ENCODE results near the gene CAMKK1. TPM values are rescaled to one million over a fixed set of nuclear protein-coding genes. Genes with fewer than 3 reads are reported as not detected.
"Not testable (repeated sequence)": the region's sequence is repeated elsewhere in the genome, so short reads cannot be mapped to it uniquely, and the experiment has no call there.

The CAMKK1 gene
- total RNA-seq, 1 donor from 2014 or later, result 7.8 TPM

- no peak for TF ChIP-seq CTCF (IDR thresholded peaks at IDR 0.05; ENCODE audit: insufficient read depth, low read length, poor library complexity, severe bottlenecking)
- Histone ChIP-seq H3K27me3 (ENCODE audit: control insufficient read depth, insufficient read depth, low read length) (no peaks in the 10 kb centered on the region), H3K4me3 (ENCODE audit: low read depth, low read length) (no peak overlapping the region), H3K36me3 (ENCODE audit: control insufficient read depth, insufficient read depth, low read length) (no peaks in the 10 kb centered on the region)
- no peak for DNase-seq (ENCODE audit: low read depth)
These were observed 35.4 kb downstream of the CAMKK1 start for GRCh38 chr17:3857261-3858105.

GRCh38 chr17:3854204-3854603 lies 38.6 kb downstream of the CAMKK1 start:
- H3K27me3 ChIP-seq (ENCODE audit: control insufficient read depth, insufficient read depth, low read length); H3K36me3 ChIP-seq (ENCODE audit: control insufficient read depth, insufficient read depth, low read length); H3K4me3 ChIP-seq (ENCODE audit: low read depth, low read length); DNase-seq (ENCODE audit: low read depth): not testable (repeated sequence)

- H3K36me3 ChIP-seq (ENCODE audit: control insufficient read depth, insufficient read depth, low read length), result no peaks in the 10 kb centered on the region
- H3K4me3 ChIP-seq (ENCODE audit: low read depth, low read length), result no peak overlapping the region
- H3K27me3 ChIP-seq (ENCODE audit: control insufficient read depth, insufficient read depth, low read length), result peaks cover 3% of the 10 kb centered on the region
- no peak for TF ChIP-seq CTCF (IDR thresholded peaks at IDR 0.05; ENCODE audit: insufficient read depth, low read length, poor library complexity, severe bottlenecking)
- DNase-seq (ENCODE audit: low read depth), result no peak
These were observed 40.3 kb downstream of the CAMKK1 start for GRCh38 chr17:3852561-3852960.

GRCh38 chr17:3851461-3852100 lies 41.3 kb downstream of the CAMKK1 start:
- no peak for DNase-seq (ENCODE audit: low read depth)
- no peak for TF ChIP-seq CTCF (IDR thresholded peaks at IDR 0.05; ENCODE audit: insufficient read depth, low read length, poor library complexity, severe bottlenecking)
- Histone ChIP-seq H3K4me3 (ENCODE audit: low read depth, low read length) (no peak overlapping the region), H3K36me3 (ENCODE audit: control insufficient read depth, insufficient read depth, low read length) (no peaks in the 10 kb centered on the region), H3K27me3 (ENCODE audit: control insufficient read depth, insufficient read depth, low read length) (peaks cover 3% of the 10 kb centered on the region)

GRCh38 chr17:3848229-3848835 lies 44.5 kb downstream of the CAMKK1 start:
- no peak overlapping the region for H3K4me3 ChIP-seq (ENCODE audit: low read depth, low read length)
- peaks cover 3% of the 10 kb centered on the region for H3K27me3 ChIP-seq (ENCODE audit: control insufficient read depth, insufficient read depth, low read length)
- no peak for DNase-seq (ENCODE audit: low read depth)
- TF ChIP-seq CTCF (IDR thresholded peaks at IDR 0.05; ENCODE audit: insufficient read depth, low read length, poor library complexity, severe bottlenecking), result no peak
- H3K36me3 ChIP-seq (ENCODE audit: control insufficient read depth, insufficient read depth, low read length), result no peaks in the 10 kb centered on the region

- peaks cover 3% of the 10 kb centered on the region for H3K27me3 ChIP-seq (ENCODE audit: control insufficient read depth, insufficient read depth, low read length)
- TF ChIP-seq CTCF (IDR thresholded peaks at IDR 0.05; ENCODE audit: insufficient read depth, low read length, poor library complexity, severe bottlenecking), result no peak
- no peak for DNase-seq (ENCODE audit: low read depth)
- H3K36me3 ChIP-seq (ENCODE audit: control insufficient read depth, insufficient read depth, low read length), result no peaks in the 10 kb centered on the region
- H3K4me3 ChIP-seq (ENCODE audit: low read depth, low read length), result no peak overlapping the region
These were observed 45.6 kb downstream of the CAMKK1 start for GRCh38 chr17:3847165-3847670.

Measured in kidney epithelial cell (primary cell).